HG03064 (cell line): ENCODE data around the gene NDUFS4.
"Not testable (repeated sequence)": the region's sequence is repeated elsewhere in the genome, so short reads cannot be mapped to it uniquely, and the experiment has no call there.

Source experiments
- ATAC-seq: cut with Tn5 transposase; IDR thresholded peaks from one replicate; pipeline ENCODE4 v1.9.1; 2021; ENCODE audit warnings: low read depth; ENCODE audit not compliant: unreplicated experiment

NDUFS4 gene

DNA sequence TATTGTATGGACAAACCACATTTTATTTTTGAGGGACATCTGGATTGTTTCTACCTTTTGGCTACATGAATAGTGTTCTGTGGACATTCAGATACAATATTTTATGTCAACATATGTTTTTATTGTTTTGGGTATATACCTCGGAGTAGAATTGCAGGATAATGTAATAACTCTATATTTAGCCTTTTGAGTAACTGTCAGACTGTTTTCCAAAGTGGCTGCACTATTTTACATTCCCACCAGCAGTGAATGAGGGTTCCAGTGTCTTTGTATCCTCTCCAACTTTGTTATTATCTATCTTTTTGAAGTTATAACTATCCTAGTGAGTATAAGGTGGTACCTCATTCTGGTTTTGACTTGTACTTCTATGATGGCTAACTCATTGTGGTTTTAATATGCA, 11.0 kb downstream of the NDUFS4 start:
- ATAC-seq = no peak

- no peak for ATAC-seq
Measured at GRCh38 chr5:53575101-53575500, 14.7 kb downstream of the NDUFS4 start.

- no peak for ATAC-seq
Measured at GRCh38 chr5:53575831-53576230, 15.4 kb downstream of the NDUFS4 start.

- ATAC-seq = no peak
Measured at GRCh38 chr5:53576674-53577073, 16.2 kb downstream of the NDUFS4 start.

DNA sequence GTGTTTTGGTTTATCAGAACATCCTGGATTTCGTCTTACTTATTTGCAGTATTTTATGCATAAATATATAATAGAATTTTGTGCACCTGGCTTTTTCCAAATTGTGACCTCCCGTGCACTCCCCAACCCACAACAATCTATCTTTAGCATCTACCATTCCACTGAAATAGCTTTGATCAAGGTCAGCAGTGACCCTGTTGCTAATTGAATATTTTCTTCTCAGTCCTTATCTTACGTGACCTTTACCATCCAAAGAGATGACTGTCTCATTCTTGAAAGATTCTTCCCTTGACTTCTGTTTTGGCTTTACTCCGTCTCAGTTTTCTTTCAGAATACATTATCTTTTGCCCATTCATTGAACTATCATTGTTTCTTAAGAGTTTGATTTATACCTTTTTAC, 18.4 kb downstream of the NDUFS4 start:
- ATAC-seq = no peak

- ATAC-seq = no peak
Measured at GRCh38 chr5:53580547-53580946, 20.1 kb downstream of the NDUFS4 start.

- no peak for ATAC-seq
Measured at GRCh38 chr5:53582225-53582624, 21.8 kb downstream of the NDUFS4 start.

DNA sequence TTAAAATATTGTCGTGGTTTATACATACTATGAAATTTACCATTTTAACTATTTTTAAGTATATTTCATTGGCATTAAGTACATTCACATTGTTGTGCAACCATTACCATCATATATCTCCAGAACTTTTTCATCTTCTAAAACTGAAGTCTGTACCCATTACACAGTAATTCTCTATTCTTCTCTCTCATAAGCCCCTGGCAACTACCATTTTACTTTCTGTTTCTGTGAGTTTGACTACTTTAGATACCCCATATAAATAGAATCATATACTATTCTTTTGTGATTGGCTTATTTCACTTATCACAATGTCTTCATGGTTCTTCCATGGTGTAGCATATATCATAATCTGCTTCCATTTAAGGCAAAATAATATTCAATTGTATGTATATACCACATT, 30.3 kb downstream of the NDUFS4 start:
- no peak for ATAC-seq

DNA sequence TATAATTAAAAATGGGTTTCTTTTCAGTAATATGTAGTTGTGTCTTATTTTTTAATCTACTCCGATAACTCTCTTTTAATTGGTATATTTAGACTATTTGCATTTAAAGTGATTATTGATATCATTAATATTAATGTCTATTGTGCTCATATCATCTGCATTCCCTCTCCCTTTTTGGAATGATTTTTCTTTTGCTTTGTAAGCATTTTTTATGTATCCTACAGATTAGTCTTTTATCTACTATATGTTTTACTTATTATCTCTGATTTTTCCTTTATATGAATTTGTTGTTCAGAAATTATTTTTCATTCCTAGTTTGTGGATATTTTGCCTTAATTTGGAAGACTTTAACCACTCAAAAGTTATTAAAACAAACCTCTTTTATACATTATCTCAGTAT, 34.0 kb downstream of the NDUFS4 start:
- no peak for ATAC-seq

GRCh38 chr5:53597894-53598293, 37.5 kb downstream of the NDUFS4 start:
- no peak for ATAC-seq

DNA sequence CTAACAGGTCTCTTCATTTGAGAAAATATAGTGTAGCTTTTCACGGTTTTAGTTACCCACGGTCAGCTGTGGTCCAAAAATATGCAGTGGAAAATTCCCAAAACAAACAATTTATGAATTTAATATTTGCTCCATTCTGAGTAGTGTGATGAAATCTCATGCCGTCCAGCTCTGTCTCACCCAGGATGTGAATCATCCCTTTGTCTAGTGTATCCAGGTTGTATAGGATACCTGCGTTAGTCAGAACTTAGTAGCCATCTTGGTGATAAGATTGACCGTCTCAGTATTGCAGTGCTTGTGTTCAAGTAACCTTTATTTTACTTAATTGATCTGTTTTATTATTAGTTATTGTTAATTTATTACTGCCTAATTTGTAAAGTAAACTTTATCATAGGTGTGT, 41.1 kb downstream of the NDUFS4 start:
- ATAC-seq = no peak

DNA sequence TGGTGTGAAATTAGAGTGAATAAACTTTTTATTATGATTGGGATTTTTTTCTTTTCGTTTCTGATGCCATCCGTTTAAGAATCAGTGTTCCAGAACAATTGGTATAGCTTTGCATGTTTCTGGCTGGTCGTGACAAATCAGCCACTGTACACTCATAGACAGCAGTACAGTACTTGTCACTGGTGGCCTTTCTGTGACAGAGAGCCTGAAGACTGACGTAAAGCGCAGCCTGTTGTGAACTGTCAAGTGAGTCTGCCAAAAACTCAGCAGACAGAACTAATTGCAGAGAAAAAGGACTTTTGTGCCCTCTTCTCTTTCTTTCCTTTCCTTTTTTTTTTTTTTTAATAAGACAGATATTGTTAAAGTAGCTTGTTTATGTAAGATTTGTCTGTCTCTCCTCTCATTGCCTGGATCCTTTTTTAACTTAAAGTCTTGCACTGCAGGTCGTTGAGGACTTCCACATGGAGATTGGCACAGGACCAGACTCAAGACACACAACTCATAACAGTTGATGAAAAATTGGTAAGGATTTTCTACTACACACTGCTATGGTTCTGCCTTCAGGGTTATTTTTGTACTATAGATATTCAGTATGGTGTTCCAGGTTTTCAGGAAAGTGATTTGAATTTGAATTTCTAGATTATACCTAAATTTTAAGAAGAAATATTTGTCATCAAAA, 42.7 kb downstream of the NDUFS4 start:
- no peak for ATAC-seq

DNA sequence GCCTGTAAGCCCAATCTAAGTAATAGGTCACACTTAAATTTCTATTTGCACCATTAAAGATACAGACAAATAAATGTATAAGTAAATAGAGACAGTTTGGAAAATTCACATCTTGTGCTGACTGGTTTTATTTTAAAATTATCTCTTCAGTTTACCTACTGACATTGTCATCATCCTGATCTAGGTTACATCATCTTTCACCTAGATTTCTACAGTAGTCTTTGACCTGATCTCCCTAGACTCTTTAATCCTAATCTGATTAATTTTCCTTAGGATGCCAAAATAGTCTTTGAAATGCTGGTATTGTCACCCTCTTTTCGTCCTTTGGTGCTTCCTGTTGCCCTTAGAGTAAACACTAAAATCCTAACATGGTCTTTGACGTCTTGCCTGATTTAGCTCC, 43.9 kb downstream of the NDUFS4 start:
- no peak for ATAC-seq

GRCh38 chr5:53607886-53608285, 47.4 kb downstream of the NDUFS4 start:
- no peak for ATAC-seq

GRCh38 chr5:53608897-53609296, 48.5 kb downstream of the NDUFS4 start:
- not testable (repeated sequence) for ATAC-seq

GRCh38 chr5:53613061-53613460, 52.6 kb downstream of the NDUFS4 start:
- no peak for ATAC-seq

GRCh38 chr5:53613536-53613935, 53.1 kb downstream of the NDUFS4 start:
- ATAC-seq = no peak

- no peak for ATAC-seq
Measured at GRCh38 chr5:53614376-53614885, 54.0 kb downstream of the NDUFS4 start.

- ATAC-seq = no peak
Measured at GRCh38 chr5:53616939-53617549, 56.6 kb downstream of the NDUFS4 start.

DNA sequence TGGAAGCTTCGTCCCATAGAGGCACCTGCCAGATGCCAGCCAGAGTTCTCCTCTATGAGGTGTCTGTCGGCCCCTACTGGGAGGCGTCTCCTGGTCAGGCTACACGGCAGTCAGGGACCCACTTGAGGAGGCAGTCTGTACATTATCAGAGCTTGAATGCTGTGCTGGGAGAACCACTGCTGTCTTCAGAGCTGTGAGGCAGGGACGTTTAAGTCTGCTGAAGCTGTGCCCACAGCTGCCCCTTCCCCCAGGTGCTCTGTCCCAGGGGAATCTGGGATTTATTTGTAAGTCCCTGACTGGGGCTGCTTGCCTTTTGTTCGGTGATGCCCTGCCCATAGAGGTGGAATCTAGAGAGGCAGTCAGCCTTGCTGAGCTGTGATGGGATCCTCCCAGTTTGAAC, 70.8 kb downstream of the NDUFS4 start:
- no peak for ATAC-seq

DNA sequence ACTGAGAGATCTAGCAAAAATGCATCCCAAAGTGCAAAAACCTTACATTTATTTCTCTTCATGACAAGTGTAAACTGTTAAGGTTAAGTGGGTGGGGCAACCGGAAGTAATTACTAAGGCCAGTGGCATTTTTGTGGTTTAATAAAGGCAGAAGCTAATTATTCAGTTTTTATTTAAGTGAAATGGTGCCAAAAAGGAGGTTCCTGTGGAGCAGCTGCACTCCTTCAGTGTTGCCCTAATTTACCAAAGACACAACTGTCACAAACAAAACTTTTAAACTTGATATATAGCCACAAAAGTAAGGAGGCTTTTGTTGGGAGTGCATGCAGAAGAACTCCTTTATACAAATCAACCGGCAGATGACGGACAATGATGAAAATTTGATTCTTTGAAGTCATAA, 81.6 kb downstream of the NDUFS4 start:
- ATAC-seq = no peak

GRCh38 chr5:53643445-53643844, 83.0 kb downstream of the NDUFS4 start:
- ATAC-seq = no peak
